ENCODE data around the gene UXT.
A peak's percentile ranks its signal among the peaks of the same experiment; 100 is the strongest.
"Not testable (repeated sequence)": the region's sequence is repeated elsewhere in the genome, so short reads cannot be mapped to it uniquely, and the experiment has no call there.

Gene UXT

GRCh38 chrX:47690175-47690574 lies 31.2 kb upstream of the UXT start:
- H3K4me3 ChIP-seq (ENCODE audit: low read depth, low read length): no peak overlapping the region
- peak; percentile 11 for DNase-seq (ENCODE audit: low read depth)
- TF ChIP-seq, protein P1, sequence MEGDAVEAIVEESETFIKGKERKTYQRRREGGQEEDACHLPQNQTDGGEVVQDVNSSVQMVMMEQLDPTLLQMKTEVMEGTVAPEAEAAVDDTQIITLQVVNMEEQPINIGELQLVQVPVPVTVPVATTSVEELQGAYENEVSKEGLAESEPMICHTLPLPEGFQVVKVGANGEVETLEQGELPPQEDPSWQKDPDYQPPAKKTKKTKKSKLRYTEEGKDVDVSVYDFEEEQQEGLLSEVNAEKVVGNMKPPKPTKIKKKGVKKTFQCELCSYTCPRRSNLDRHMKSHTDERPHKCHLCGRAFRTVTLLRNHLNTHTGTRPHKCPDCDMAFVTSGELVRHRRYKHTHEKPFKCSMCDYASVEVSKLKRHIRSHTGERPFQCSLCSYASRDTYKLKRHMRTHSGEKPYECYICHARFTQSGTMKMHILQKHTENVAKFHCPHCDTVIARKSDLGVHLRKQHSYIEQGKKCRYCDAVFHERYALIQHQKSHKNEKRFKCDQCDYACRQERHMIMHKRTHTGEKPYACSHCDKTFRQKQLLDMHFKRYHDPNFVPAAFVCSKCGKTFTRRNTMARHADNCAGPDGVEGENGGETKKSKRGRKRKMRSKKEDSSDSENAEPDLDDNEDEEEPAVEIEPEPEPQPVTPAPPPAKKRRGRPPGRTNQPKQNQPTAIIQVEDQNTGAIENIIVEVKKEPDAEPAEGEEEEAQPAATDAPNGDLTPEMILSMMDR (IDR thresholded peaks at IDR 0.05; ENCODE audit: low read depth, low read length): no peak
- TF ChIP-seq MYC (IDR thresholded peaks at IDR 0.05; ENCODE audit: low read depth, low read length): no peak
- no peak for TF ChIP-seq MAX (IDR thresholded peaks at IDR 0.05; ENCODE audit: low read depth, low read length)
- TF ChIP-seq POLR2A (IDR thresholded peaks at IDR 0.05; ENCODE audit: extremely low read depth, insufficient read length): no peak

- no peak overlapping the region for H3K4me3 ChIP-seq (ENCODE audit: low read depth, low read length)
- no peak for DNase-seq (ENCODE audit: low read depth)
- TF ChIP-seq MYC (IDR thresholded peaks at IDR 0.05; ENCODE audit: low read depth, low read length) (no peak), MAX (IDR thresholded peaks at IDR 0.05; ENCODE audit: low read depth, low read length) (no peak), POLR2A (IDR thresholded peaks at IDR 0.05; ENCODE audit: extremely low read depth, insufficient read length) (no peak)
- TF ChIP-seq, protein P1 (IDR thresholded peaks at IDR 0.05; ENCODE audit: low read depth, low read length): no peak
Observed at GRCh38 chrX:47687263-47687662, 28.3 kb upstream of the UXT start.

DNA sequence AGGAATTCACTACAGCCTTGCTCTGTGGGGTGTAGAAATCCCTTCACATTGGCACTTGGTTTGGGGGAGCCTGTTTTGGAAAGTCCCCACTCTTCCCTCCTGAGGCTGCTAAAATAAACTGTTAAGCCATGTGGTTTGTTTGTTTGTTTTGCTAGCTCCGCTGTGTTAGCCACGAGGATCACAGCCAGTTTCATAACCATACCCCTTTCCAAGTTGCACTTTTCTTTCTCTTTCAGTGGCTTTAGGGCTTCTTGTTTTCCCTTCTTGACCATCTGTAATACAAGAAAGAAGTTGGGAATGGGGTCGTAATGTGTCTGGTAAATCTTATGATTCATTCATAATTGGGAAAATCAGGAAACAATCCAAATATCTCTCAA lies 24.8 kb upstream of the UXT start:
- DNase-seq (ENCODE audit: low read depth): no peak
- no peak overlapping the region for H3K4me3 ChIP-seq (ENCODE audit: low read depth, low read length)
- TF ChIP-seq MAX (IDR thresholded peaks at IDR 0.05; ENCODE audit: low read depth, low read length): no peak

- DNase-seq (ENCODE audit: low read depth): no peak
- TF ChIP-seq MYC (IDR thresholded peaks at IDR 0.05; ENCODE audit: low read depth, low read length): no peak
- TF ChIP-seq, protein P1 (IDR thresholded peaks at IDR 0.05; ENCODE audit: low read depth, low read length): no peak
- no peak for TF ChIP-seq MAX (IDR thresholded peaks at IDR 0.05; ENCODE audit: low read depth, low read length)
- no peak for TF ChIP-seq POLR2A (IDR thresholded peaks at IDR 0.05; ENCODE audit: extremely low read depth, insufficient read length)
- H3K4me3 ChIP-seq (ENCODE audit: low read depth, low read length): no peak overlapping the region
Observed at GRCh38 chrX:47683184-47683828, 24.3 kb upstream of the UXT start.

DNA sequence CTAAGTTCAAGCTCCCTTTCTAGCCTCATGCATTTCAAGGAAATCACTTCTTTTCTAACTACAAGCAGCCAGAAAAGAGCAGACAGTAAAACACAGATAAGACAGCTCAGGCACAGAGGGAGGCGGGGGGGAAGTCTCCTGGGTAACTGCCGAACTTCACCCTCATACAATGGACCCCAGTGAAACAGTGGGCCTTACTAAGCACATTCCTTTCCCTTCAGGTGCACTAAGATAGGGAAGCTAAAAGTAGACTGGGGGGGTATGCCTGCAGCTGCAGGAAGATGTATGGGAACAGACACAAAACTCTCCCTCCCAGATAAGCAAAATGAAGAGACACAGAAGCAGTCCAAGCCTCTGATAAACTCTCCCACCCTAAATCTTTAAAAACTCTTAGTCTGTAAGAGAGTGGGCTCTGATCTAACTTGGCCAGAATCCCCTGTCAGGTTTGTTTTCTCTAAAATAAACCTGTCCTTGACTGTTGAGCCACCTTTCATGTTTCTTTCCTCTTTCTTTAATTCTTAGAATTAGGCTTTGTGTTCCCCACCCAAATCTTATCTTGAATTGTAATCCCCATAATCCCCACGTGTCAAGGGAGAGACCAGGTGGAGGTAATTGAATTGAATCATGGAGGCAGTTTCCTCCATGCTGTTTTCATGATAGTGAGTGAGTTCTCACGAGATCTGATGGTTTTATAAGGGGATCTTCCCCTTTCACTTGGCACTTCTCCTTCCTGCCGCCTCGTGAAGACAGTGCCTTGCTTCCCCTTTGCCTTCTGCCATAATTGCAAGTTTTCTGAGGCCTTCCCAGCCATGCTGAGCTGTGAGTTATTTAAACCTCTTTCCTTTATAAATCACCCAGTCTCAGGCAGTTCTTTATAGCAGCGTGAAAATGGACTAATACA lies 17.2 kb upstream of the UXT start:
- DNase-seq (ENCODE audit: low read depth): peak; percentile 52
- H3K4me3 ChIP-seq (ENCODE audit: low read depth, low read length): not testable (repeated sequence)

- TF ChIP-seq, protein P1 (IDR thresholded peaks at IDR 0.05; ENCODE audit: low read depth, low read length): no peak
- TF ChIP-seq MYC (IDR thresholded peaks at IDR 0.05; ENCODE audit: low read depth, low read length) (no peak), MAX (IDR thresholded peaks at IDR 0.05; ENCODE audit: low read depth, low read length) (no peak), POLR2A (IDR thresholded peaks at IDR 0.05; ENCODE audit: extremely low read depth, insufficient read length) (no peak)
- no peak for DNase-seq (ENCODE audit: low read depth)
- no peak overlapping the region for H3K4me3 ChIP-seq (ENCODE audit: low read depth, low read length)
Observed at GRCh38 chrX:47674776-47675175, 15.8 kb upstream of the UXT start.

DNA sequence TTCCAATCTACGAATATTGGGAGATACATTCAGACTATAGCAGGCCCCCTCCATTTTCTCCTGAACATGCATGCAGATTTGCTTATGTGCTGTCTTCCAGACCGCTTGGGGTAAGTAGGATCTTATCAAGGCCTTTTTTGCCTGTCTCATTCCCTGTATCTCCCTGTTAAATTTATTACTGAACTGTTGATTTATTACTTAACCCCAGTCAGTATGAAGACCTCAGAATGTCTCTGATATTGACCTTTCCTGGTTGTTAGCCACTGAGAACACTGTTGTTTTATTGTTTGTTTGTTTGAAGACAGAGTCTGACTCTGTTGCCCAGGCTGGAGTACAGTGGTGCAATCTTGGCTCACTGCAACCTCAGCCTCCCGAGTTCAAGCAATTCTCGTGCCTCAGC lies 6.8 kb upstream of the UXT start:
- not testable (repeated sequence) for H3K4me3 ChIP-seq (ENCODE audit: low read depth, low read length); DNase-seq (ENCODE audit: low read depth)

All from NB4 (cell line).